HG03520 (cell line): ENCODE results near the gene IL21R.

Source experiments
- ATAC-seq: cut with Tn5 transposase; IDR thresholded peaks from one replicate; pipeline ENCODE4 v1.9.1; 2021; ENCODE audit warnings: mild to moderate bottlenecking, moderate library complexity; ENCODE audit not compliant: unreplicated experiment

The IL21R gene

DNA sequence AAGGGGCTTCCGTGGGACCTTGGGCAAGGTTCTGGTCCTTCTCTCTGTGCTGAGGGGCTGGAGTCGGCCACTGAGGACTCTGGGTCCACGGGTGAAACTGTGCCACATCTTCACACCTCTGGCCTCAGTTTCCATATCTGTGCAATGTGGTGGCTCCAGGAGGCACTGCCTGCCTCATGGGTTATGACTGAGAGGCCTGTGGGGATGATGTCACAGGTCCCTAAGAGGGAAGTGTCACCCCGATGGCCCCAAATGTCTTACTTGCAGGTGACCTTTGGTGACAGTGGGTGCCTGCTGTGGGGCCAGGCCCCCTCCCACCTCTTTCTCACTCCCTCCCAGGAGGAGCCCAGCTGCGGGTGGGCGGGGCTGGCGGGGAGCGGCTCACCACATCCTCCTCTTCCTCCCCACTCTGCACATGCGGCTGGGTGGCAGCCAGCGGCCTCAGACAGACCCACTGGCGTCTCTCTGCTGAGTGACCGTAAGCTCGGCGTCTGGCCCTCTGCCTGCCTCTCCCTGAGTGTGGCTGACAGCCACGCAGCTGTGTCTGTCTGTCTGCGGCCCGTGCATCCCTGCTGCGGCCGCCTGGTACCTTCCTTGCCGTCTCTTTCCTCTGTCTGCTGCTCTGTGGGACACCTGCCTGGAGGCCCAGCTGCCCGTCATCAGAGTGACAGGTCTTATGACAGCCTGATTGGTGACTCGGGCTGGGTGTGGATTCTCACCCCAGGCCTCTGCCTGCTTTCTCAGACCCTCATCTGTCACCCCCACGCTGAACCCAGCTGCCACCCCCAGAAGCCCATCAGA lies at the start of gene IL21R:
TSS of gene IL21R (plus strand) at position 407 of the 801 bp plus-strand sequence. CDS start 27,898 bp downstream, outside the sequence.
- ATAC-seq, result peak; percentile 49

GRCh38 chr16:27353853-27354252 lies 48.1 kb upstream of the IL21R start:
- no peak for ATAC-seq

DNA sequence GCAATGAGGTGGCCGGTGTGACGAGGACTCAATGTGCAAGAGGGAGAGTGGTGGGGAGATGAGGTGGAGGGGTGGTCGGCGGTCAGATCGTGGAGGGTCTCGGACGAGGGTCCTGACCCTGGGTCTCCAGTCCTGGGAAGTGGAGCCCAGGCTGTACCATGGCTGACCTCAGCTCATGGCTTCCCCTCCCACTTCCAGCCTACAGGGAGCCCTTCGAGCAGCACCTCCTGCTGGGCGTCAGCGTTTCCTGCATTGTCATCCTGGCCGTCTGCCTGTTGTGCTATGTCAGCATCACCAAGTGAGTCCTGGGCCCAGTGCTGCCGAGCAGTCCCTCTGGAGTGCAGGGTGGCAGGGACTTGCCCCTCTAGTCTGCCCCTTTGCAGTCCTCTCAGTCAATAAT lies 46.4 kb upstream of the IL21R start:
- ATAC-seq, result no peak

- ATAC-seq, result no peak
These were observed 45.2 kb upstream of the IL21R start for GRCh38 chr16:27356794-27357193.

DNA sequence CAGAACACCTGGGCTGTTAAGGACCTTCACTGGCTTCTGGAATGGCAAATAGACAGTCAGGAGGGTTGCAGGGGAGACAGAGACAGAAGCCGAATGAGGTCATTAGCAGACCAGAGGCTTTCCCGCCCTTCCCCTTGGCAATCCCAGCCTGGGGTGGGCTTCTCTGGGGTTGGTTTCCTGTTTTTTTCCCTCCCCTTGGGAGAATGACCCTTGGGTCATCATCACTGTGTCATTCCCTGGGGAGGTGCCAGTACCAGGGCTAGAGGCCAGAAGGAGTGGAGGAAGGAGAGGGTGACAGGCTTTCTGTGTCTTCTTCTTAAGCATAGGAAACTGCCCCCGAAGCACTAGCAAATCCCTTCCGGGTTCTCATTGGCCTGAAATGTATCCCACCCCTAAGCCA lies 42.9 kb upstream of the IL21R start:
- no peak for ATAC-seq

GRCh38 chr16:27359615-27360014 lies 42.4 kb upstream of the IL21R start:
- no peak for ATAC-seq

- no peak for ATAC-seq
These were observed 40.0 kb upstream of the IL21R start for GRCh38 chr16:27361987-27362386.

DNA sequence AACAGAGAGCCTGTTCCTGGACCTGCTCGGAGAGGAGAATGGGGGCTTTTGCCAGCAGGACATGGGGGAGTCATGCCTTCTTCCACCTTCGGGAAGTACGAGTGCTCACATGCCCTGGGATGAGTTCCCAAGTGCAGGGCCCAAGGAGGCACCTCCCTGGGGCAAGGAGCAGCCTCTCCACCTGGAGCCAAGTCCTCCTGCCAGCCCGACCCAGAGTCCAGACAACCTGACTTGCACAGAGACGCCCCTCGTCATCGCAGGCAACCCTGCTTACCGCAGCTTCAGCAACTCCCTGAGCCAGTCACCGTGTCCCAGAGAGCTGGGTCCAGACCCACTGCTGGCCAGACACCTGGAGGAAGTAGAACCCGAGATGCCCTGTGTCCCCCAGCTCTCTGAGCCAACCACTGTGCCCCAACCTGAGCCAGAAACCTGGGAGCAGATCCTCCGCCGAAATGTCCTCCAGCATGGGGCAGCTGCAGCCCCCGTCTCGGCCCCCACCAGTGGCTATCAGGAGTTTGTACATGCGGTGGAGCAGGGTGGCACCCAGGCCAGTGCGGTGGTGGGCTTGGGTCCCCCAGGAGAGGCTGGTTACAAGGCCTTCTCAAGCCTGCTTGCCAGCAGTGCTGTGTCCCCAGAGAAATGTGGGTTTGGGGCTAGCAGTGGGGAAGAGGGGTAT lies 39.3 kb upstream of the IL21R start:
- no peak for ATAC-seq

DNA sequence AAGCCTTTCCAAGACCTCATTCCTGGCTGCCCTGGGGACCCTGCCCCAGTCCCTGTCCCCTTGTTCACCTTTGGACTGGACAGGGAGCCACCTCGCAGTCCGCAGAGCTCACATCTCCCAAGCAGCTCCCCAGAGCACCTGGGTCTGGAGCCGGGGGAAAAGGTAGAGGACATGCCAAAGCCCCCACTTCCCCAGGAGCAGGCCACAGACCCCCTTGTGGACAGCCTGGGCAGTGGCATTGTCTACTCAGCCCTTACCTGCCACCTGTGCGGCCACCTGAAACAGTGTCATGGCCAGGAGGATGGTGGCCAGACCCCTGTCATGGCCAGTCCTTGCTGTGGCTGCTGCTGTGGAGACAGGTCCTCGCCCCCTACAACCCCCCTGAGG lies 38.7 kb upstream of the IL21R start:
- no peak for ATAC-seq

DNA sequence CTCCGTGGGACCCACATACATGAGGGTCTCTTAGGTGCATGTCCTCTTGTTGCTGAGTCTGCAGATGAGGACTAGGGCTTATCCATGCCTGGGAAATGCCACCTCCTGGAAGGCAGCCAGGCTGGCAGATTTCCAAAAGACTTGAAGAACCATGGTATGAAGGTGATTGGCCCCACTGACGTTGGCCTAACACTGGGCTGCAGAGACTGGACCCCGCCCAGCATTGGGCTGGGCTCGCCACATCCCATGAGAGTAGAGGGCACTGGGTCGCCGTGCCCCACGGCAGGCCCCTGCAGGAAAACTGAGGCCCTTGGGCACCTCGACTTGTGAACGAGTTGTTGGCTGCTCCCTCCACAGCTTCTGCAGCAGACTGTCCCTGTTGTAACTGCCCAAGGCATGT lies 38.2 kb upstream of the IL21R start:
- no peak for ATAC-seq

DNA sequence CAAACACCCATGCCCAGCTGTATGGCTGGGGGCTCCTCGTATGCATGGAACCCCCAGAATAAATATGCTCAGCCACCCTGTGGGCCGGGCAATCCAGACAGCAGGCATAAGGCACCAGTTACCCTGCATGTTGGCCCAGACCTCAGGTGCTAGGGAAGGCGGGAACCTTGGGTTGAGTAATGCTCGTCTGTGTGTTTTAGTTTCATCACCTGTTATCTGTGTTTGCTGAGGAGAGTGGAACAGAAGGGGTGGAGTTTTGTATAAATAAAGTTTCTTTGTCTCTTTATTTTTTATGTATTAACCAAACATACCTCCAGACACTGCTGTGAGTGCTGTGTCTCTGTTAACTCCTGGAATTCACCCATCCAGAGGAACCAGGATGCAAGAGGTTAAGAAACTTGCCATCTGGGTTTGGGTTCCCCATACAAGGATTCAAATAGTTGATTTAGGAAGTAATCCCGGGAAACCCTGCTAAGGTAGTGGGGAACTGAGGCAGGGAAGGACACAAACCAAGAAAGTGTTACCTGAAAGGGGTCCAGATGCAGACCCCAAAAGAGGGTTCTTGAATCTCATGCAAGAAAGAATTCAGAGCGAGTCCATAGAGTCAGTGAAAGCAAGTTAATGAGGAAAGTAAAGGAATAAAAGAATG lies 37.4 kb upstream of the IL21R start:
- no peak for ATAC-seq

- no peak for ATAC-seq
These were observed 36.6 kb upstream of the IL21R start for GRCh38 chr16:27365142-27366089.

DNA sequence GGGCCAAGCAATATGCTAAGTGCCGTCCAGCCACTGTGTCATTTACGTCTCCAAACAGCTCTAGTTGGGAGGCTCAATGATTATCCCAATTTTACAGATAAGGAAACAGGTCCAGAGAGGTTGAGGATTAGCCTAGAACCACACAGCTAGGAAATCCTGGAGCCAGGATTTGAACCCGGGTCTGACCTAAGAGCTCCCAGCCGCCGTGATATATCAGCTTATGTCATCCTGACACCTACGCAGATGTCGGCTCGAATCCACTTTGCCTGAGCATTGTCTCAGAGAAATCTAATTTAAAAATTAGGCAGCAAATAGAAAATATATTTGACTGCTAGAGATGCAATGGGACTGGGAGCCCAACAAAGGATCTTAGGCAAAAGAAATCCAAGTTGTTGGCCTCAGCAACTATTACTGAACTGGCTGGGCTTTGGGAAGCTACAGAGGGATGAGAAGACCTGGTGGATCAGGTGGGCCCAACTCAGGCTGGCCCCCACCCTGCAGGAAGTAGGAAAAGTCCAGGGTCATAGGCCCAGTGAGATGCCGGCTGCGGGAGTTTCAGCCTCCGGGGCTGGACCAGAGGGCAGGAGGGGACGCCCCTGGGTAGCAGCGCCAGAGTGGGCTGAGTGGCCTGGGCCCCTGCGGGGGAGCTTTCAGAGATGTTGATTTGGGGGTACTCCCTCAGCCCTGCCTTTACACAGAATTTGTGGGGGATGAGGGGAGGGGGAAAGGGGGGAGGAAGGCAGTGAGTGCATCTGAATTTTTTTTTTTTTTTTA lies 35.1 kb upstream of the IL21R start:
- ATAC-seq, result no peak

- peak; percentile 70 for ATAC-seq
These were observed 34.3 kb upstream of the IL21R start for GRCh38 chr16:27367461-27368357.

- no peak for ATAC-seq
These were observed 33.6 kb upstream of the IL21R start for GRCh38 chr16:27368358-27368722.

DNA sequence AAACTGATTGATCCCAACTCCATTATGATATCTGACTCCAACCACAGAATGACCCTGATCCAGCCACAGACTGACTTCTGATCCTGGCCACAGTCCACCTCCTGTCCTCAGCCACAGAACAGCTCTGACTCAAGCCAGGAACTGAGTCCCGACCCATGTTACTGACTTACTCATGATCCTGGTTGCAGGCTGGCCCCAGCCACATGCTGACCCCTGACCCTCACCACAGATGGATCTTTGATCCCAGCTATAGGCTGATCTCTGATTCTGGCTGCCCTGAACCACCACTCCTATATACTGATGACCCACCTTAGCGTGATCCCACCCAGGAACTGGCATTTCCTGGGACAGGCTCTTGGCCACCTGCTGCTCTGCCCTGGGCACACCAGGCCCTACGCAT lies 32.2 kb upstream of the IL21R start:
- no peak for ATAC-seq

DNA sequence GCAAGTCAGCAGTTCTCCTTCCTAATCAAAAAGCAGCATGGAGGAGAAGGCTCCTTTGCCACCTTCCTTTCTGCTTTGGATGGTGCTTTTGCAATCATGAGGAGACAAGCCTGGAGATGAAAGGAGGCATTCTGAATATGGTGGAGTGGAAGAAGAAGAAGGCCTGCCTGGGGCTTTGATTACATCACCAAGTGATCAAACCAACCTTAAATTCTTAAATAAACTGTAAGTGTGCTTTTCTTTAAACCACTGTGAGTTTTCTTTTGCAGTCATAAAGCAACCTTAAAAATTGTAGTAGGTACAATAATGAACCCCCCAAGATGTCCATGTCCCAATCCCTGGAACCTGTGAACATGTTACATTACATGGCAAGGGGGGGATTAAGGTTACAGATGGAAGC lies 31.7 kb upstream of the IL21R start:
- ATAC-seq, result no peak

- no peak for ATAC-seq
These were observed 28.7 kb upstream of the IL21R start for GRCh38 chr16:27373312-27373711.

GRCh38 chr16:27374221-27374803 lies 27.7 kb upstream of the IL21R start:
- ATAC-seq, result peak; percentile 30
